Measurements from ENCODE around the gene SCAMP4. TPM values are rescaled to one million over a fixed set of nuclear protein-coding genes. Genes with fewer than 3 reads are reported as not detected.

SCAMP4 gene
- total RNA-seq, 1 experiment from 2014 or later: 69.0 TPM

DNA sequence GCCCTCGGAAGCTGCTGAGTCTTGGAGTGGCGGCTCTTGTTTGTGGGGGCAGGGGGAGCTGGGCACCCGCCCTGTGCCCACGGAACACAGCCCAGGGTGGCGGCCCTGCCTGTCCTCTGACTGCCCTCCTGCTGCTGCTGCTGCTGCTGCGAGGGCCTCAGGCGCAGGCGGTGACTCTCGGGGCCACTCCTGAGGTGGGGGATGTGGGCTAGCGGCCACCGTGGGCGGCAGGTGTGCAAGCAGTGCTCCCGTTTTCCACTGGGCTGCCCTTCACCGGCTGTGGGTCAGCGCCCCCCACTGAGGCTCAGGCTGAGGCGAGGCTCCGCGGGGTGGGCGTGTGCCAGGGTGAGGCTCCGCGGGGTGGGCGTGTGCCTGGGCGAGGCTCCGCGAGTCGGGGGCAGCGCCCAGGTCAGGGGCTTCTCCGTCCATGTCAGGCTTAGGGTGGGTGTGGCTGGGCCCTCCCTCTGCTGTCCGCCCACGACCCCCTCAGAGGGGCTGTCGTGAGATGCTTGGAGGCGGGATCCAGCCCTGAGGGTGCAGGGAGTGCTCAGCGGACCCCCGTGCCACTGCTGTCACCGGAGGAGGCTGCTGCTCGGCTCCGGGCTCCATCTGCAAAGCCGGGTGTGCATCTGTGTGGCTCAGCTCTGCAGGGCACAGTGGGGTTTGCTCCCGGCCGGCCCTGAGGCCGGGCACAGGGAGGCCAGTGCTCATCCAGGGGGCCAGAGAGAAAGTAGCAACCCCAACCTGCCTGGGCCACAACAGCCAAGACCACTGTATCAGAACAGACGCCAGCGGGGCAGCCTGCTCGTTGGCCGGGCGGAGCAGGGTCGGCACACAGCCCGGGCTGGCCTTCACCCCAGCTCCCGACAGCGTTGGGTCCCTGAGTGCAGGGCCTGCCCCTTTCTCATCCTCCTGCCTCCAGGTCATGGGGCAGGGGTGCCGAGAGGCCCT is 50.2 kb downstream of the SCAMP4 start:
- H3K9me3 ChIP-seq (ENCODE audit: control insufficient read depth, low read depth, low read length): no peaks in the 10 kb centered on the region
- H3K4me2 ChIP-seq (ENCODE audit: insufficient read depth, insufficient read length, low read length): no peak overlapping the region
- H3K27ac Mint-ChIP-seq: no peak overlapping the region; a peak in 1 of 7 replicates
- WGBS (ENCODE audit: extremely low coverage, insufficient read length, low lambda C conversion rate): no CpG with 5 or more reads among the region's 51 CpGs
- no peak overlapping the region for H2AK5ac ChIP-seq (ENCODE audit: insufficient read length, low read length)
- H4K5ac ChIP-seq (ENCODE audit: insufficient read length, low read depth, low read length): no peak overlapping the region
- H4K91ac ChIP-seq (ENCODE audit: insufficient read length, low read depth, low read length): no peak overlapping the region
- no peak overlapping the region for H2BK20ac ChIP-seq (ENCODE audit: low read depth, low read length, poor library complexity, severe bottlenecking)
- peaks cover 4 to 16% (median 12%) of the 10 kb centered on the region in 3 experiments; a peak in 6 of 7 replicates for H3K36me3 Mint-ChIP-seq (ENCODE audit: insufficient read depth in 1 of 3, low read depth in 3 of 3)
- H3T11ph ChIP-seq (ENCODE audit: low read length): no peak overlapping the region
- H2AFZ ChIP-seq (ENCODE audit: low read length): no peak overlapping the region
- no peaks in the 10 kb centered on the region for H3K4me1 ChIP-seq (ENCODE audit: insufficient read depth, low read length)
- H4K8ac ChIP-seq (replicated peaks; ENCODE audit: insufficient read length, low read depth, low read length): no peak overlapping the region
- H3K9me3 Mint-ChIP-seq: no peaks in the 10 kb centered on the region
- no peak overlapping the region; the same call in 1 of the 2 replicates for H3K14ac ChIP-seq (ENCODE audit: insufficient read depth, low read length)
- no peak overlapping the region for H2BK12ac ChIP-seq (ENCODE audit: insufficient read length, low read depth, low read length)
- H3K4me3 Mint-ChIP-seq: no peak overlapping the region
- H3K4ac ChIP-seq (ENCODE audit: low read depth, low read length): no peak overlapping the region
- peaks cover 2% of the 10 kb centered on the region for H4K20me1 ChIP-seq (ENCODE audit: control insufficient read depth, insufficient read depth, insufficient read length)
- no peaks in the 10 kb centered on the region for H3K23me2 ChIP-seq (ENCODE audit: insufficient read length, low read depth, low read length, poor library complexity, severe bottlenecking)
- no peak overlapping the region for H3K27ac ChIP-seq (ENCODE audit: insufficient read length, low read depth, low read length)
- H3K79me1 ChIP-seq (ENCODE audit: insufficient read depth, low read depth, low read length, poor library complexity, severe bottlenecking): peaks cover 12% of the 10 kb centered on the region
- no peaks in the 10 kb centered on the region for H3K27me3 Mint-ChIP-seq (ENCODE audit: low read depth)
- no peak for DNase-seq
- no peak overlapping the region for H3K18ac ChIP-seq (ENCODE audit: insufficient read length, low read depth, low read length)
- TF ChIP-seq, protein P1, sequence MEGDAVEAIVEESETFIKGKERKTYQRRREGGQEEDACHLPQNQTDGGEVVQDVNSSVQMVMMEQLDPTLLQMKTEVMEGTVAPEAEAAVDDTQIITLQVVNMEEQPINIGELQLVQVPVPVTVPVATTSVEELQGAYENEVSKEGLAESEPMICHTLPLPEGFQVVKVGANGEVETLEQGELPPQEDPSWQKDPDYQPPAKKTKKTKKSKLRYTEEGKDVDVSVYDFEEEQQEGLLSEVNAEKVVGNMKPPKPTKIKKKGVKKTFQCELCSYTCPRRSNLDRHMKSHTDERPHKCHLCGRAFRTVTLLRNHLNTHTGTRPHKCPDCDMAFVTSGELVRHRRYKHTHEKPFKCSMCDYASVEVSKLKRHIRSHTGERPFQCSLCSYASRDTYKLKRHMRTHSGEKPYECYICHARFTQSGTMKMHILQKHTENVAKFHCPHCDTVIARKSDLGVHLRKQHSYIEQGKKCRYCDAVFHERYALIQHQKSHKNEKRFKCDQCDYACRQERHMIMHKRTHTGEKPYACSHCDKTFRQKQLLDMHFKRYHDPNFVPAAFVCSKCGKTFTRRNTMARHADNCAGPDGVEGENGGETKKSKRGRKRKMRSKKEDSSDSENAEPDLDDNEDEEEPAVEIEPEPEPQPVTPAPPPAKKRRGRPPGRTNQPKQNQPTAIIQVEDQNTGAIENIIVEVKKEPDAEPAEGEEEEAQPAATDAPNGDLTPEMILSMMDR (conservative IDR thresholded peaks at IDR 0.05): no peak
- H3K27me3 ChIP-seq (ENCODE audit: insufficient read depth, low read length): no peaks in the 10 kb centered on the region
- peaks cover 33% of the 10 kb centered on the region; the same call in 1 of the 2 replicates for H3K79me2 ChIP-seq (ENCODE audit: insufficient read depth, low read length)
- H2BK15ac ChIP-seq (ENCODE audit: low read depth, low read length): no peak overlapping the region
- no peak overlapping the region for H2BK5ac ChIP-seq (ENCODE audit: insufficient read length, low read length)
- H3K4me1 Mint-ChIP-seq: peaks cover 3 to 18% of the 10 kb centered on the region in 2 experiments; a peak in 3 of 4 replicates
- no peak overlapping the region for H3K9ac ChIP-seq (ENCODE audit: extremely low read depth, insufficient read length, low read length)
- H2BK120ac ChIP-seq (ENCODE audit: low read depth, low read length, poor library complexity, severe bottlenecking): no peak overlapping the region
- H3K56ac ChIP-seq (ENCODE audit: insufficient read length, low read depth, low read length): no peak overlapping the region
- H3K23ac ChIP-seq (ENCODE audit: insufficient read length, low read depth, low read length): no peak overlapping the region

Measured in H9 (cell line).